ENCODE results near the gene ADAM21.

DNA sequence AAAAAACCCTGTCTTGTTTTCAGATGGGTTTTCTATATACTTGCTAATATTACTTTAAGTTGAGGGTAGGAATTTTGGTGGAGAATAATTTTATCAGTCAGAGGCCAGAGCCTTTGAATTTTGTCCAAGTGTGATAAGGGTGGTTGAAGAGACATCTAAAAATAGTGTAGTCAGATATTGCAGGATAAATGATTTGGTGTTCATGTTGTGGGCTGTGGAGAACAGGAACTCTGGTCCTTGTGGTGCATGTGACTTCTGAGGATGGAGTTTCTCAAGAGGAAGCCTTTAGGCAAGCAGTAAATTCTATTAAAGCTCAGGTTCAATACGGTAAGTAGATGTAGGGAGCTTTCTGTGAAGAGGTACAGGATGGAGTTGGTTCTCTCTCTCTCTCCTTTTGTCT, 2.8 kb downstream of the ADAM21 start:
- TF ChIP-seq CTCF (IDR thresholded peaks at IDR 0.05; ENCODE audit: low read depth, low read length, poor library complexity, severe bottlenecking) (no peak), EZH2phosphoT487 (IDR thresholded peaks at IDR 0.05; ENCODE audit: borderline replicate concordance, low read length) (no peak)

Measured in DOHH2 (cell line).